Activated CD4-positive, alpha-beta T cell treated with anti-CD3 and anti-CD28 coated beads, Interleukin-2, Interleukin-4, amounts not matched to agents 100 ng/mL and 50 ng/mL, durations not matched to agents 16 hours and 8 hours (primary cell): ENCODE data around the gene URB1.
"Not testable (repeated sequence)": the region's sequence is repeated elsewhere in the genome, so short reads cannot be mapped to it uniquely, and the experiment has no call there.

Experiments used
- DNase-seq: peaks from one replicate; pipeline ENCODE4 v3.0.0-alpha.2; 2020; ENCODE audit warnings: low spot score

The URB1 gene

DNA sequence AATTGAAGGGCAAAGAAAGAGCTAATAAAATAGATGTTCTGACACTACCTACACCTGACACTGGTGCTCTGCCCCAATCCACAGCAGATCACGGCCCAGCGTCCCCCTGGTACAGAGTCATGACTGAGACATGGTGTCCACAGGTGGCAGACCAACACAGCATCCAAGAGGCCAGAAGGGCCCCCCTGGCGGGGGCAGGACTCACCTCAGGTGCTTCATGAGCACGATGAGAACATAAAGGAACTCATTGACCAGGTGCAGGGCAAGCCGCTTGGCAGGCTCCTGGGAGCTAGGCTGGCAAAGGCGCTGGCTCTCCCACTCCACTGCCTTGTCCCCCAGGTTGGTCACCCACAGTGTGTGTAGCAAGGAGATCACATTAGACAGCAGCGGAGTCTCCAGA is 73.8 kb downstream of the URB1 start:
- no peak for DNase-seq

DNA sequence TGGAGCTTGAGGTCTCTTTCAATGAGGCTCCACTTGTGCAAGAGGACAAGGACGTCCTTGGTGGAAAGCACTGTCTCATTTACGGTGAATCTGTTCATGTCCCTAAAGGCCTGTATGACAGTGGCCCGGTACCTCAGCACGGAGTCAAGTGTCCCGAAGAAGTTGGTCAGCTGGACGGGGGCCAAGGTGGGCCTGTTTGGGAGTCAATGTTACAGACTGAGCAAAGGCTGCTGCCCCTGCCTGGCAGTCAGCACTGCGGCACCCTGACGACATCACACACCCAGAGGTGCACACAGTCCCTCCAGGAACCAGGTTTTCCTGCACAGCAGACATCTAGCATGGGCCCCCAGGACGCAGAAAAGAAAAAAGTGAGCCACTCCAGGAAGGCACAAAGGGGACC is 75.1 kb downstream of the URB1 start:
- DNase-seq: no peak

DNA sequence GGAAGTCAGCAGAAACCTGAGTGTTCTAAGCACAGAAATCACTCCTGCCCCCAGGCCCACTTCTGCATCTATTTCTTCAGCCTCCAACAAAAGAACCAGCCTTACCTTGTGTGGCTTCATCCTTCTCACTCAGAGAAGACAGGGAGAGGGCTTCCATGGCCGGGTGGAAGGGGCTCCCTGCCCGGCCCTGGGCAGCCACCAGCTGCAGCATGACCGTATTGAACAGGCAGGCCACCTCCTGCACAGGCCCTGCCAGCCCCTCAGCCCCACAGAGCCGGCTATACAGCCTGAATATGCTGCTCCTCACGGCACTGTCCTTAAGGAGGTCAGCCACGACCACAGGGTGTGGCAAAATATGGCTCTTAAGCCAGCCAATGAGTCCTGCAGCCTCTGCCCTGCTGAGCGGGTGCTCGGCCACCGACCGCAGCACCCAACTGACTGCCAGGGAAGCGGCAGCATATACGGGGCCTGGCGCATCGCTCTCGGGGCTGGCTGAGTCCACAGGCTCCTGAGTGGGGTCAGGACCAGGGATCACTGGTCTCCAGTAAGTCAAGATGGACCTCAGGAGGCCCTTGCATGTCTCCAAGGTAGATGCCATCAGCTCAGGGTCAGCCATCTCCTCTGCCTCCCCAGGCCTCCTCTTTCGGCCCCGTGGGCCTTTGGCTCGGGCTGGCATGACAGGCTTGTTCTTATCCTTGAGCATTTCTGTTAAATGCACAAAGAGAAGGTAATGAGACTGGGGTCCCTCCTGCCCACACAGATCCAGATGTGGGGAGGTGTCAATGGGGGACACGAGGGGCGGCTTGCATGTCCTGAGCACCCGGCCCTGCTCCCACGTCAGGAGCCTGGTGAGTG is 76.2 kb downstream of the URB1 start:
- no peak for DNase-seq

- DNase-seq: no peak
Measured at GRCh38 chr21:32315511-32316281, 77.1 kb downstream of the URB1 start.

GRCh38 chr21:32314806-32315205 is 78.0 kb downstream of the URB1 start:
- no peak for DNase-seq

DNA sequence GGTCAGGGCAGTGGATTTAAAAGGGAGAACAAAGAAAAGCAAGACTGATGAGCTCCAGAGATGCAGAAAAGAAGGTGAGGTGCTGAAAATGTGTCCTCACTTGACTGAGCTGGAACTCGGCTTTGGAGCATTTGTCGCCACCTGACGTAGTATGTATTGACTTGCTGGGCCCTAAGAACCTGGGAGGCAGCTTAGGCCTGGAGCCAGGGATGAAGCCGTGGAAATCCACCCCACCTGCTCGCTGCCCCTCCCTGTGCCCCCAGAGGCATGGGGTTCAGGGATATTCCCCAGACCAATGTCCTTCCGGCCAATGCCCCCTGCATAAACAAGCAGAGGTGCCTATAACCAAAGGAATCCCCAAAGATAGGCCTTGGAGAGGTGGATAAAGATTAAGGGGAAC is 79.8 kb downstream of the URB1 start:
- DNase-seq: no peak

- DNase-seq: no peak
Measured at GRCh38 chr21:32312326-32312725, 80.5 kb downstream of the URB1 start.

DNA sequence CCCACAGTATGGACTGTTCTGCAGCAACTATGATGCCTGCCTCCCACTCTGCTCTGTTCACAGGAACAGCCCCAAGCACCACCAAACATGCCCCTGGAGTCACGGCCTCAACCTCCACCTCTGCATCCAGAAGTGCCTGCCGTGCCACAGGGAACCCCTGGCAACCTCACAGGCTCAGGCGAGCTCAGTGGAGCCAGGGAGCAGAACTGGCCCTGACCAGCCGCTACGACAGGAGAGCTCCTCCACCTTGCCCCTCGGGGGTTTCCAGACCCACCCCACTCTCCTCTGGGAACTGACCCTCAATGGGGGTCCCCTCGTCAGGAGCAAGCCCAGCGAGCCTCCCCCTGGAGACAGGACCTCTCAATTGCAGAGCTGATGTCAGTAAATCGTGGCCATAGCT is 81.2 kb downstream of the URB1 start:
- no peak for DNase-seq

GRCh38 chr21:32310976-32311375 is 81.8 kb downstream of the URB1 start:
- not testable (repeated sequence) for DNase-seq

DNA sequence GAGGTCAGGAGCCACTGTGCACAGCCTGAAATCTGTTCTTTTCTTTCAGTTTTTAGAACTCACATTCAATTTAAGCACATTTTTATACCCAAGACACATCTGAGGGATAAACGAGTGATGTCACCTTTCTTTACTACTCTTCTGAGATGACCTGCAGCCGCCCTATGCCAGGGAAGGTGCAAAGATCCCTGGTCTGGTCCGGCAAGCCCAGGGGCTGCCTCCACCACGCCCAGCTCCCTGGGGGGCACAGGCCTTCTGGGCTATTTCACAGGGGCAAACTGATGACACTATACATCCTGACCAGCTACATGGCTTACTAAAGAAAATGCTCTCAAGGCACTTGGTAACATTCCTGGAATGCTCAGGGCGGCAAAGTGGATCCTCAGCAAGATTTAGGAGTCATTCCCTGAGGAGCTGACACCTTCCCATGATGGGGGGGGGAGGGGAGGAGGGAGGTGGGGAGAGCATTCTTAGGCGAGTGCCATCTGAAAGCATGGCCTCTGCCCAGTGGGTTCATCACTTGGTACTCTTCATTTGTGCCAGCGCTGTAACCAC is 82.8 kb downstream of the URB1 start:
- DNase-seq: no peak

DNA sequence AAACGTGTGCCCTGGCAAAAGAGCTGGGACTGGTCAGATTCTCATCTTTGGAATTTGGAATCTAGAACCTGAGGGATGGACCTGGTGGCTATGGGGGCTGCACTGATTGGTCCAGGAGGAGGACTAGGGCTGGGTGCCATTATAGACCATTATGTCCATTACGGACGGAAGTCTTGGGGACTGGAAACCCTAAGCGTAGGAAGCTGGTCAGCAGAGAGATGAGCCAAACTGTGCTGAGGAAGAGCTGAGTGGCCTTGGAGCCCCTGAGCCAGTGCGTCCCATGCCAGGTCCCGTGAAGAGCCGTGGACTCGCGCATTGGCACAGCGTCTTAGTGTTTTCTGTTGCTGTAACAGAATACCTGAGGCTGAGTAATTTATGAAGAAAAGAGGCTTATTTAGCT is 84.1 kb downstream of the URB1 start:
- no peak for DNase-seq

GRCh38 chr21:32307706-32308105 is 85.1 kb downstream of the URB1 start:
- DNase-seq: no peak

- DNase-seq: no peak
Measured at GRCh38 chr21:32306021-32306780, 86.6 kb downstream of the URB1 start.

GRCh38 chr21:32304998-32305397 is 87.8 kb downstream of the URB1 start:
- no peak for DNase-seq

DNA sequence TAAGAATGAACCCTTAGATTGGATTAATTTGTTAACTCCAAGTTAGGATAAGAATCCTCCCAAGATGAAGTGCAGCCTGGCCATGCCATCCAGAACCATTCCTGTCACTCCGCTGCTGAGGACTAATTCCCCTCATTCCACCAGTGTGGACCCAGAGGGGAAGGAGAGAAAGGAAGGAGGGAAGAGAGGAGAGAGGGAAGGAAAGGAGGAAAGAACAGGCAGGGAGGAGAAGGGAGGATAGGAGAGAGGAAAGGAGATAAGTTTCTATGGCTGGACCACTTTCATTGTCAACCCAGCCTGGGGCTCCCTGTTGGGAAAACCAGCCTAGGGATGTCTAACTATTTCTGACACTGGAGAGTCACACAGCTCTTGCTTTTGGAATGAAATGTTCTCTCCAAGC is 89.4 kb downstream of the URB1 start:
- DNase-seq: no peak

- no peak for DNase-seq
Measured at GRCh38 chr21:32302560-32302959, 90.3 kb downstream of the URB1 start.

DNA sequence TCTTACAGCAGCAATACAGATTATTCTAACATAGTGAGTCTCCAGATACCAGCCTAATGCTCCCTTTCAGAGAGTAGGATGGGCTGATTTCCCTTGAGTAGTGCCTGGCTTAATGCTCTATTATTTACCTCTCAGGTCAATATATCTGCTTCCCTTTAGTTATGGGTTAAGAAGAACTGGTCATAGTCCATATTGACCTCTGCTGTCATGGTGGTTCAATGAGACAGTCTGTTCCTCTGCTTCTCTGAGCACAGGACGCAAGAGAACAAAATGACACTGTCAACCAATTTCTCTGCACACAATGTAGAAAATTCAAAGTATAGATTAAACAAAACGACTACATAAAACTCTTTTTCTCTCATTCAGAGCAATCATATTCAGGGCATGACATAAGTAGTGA is 91.2 kb downstream of the URB1 start:
- no peak for DNase-seq

- DNase-seq: no peak
Measured at GRCh38 chr21:32300117-32300681, 92.6 kb downstream of the URB1 start.

GRCh38 chr21:32299695-32300094 is 93.1 kb downstream of the URB1 start:
- DNase-seq: no peak

DNA sequence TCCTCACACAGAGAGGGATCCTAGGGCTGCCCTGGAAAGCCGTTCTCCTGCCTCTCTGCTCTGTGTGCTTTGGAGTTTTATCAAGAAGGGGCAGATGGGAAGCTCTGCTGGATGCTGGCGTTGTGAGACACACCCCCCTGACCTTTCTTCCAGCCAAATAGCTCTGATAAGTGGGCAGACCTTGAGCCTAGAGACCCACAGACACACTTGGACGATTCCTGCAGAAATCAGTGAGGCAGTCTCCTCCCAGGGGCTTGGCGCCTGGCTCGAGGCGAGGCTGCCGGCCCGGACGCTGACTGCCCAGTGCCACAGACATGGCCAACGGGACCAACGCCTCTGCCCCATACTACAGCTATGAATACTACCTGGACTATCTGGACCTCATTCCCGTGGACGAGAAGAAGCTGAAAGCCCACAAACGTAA is 94.1 kb downstream of the URB1 start, which contains the start of gene MRAP:
Gene MRAP, plus strand, starts transcription at position 198 of the 424 bp plus-strand sequence. Its CDS starts 117 bp downstream, at position 315.
- no peak for DNase-seq

GRCh38 chr21:32298148-32298559 is 94.7 kb downstream of the URB1 start:
- DNase-seq: no peak

GRCh38 chr21:32297449-32297848 is 95.4 kb downstream of the URB1 start:
- no peak for DNase-seq
